ENCODE data around the gene VPS45.

DNA sequence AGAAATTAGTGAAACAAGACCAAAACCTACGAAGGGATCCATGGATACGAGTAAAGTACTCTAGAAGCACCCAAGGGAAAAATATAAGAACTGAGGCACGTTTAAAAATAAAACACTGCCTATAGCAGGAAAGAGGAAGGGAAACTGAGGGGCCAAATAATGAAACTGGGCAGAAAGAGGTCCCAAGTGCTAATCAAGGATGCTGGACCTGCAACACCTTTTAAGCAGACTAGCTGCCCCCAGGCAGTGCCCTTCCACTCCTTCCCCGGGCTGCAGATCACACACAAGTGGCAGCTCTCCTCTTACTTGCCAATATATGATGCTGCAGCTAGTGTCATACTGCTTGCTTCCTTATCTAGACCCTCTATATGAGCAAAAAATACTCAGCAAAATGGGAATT lies 49.4 kb upstream of the VPS45 start:
- TF ChIP-seq POLR2A (IDR thresholded peaks at IDR 0.05; ENCODE audit: extremely low read depth, insufficient read length) = no peak
- TF ChIP-seq, protein P1, sequence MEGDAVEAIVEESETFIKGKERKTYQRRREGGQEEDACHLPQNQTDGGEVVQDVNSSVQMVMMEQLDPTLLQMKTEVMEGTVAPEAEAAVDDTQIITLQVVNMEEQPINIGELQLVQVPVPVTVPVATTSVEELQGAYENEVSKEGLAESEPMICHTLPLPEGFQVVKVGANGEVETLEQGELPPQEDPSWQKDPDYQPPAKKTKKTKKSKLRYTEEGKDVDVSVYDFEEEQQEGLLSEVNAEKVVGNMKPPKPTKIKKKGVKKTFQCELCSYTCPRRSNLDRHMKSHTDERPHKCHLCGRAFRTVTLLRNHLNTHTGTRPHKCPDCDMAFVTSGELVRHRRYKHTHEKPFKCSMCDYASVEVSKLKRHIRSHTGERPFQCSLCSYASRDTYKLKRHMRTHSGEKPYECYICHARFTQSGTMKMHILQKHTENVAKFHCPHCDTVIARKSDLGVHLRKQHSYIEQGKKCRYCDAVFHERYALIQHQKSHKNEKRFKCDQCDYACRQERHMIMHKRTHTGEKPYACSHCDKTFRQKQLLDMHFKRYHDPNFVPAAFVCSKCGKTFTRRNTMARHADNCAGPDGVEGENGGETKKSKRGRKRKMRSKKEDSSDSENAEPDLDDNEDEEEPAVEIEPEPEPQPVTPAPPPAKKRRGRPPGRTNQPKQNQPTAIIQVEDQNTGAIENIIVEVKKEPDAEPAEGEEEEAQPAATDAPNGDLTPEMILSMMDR (IDR thresholded peaks at IDR 0.05; ENCODE audit: low read depth, low read length) = no peak
- TF ChIP-seq, protein P2, sequence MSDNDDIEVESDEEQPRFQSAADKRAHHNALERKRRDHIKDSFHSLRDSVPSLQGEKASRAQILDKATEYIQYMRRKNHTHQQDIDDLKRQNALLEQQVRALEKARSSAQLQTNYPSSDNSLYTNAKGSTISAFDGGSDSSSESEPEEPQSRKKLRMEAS (IDR thresholded peaks at IDR 0.05; ENCODE audit: low read depth, low read length) = no peak

Data from NB4 (cell line).